Activated T-cell treated with anti-CD3 and anti-CD28 coated beads for 1 hour (primary cell): ENCODE results near the gene DNAJC11.
"Not testable (repeated sequence)": the region's sequence is repeated elsewhere in the genome, so short reads cannot be mapped to it uniquely, and the experiment has no call there.

Experiments used
- DNase-seq: peaks from one replicate; pipeline ENCODE4 v3.0.0-alpha.2; 2020; ENCODE audit warnings: low read depth

Gene DNAJC11

DNA sequence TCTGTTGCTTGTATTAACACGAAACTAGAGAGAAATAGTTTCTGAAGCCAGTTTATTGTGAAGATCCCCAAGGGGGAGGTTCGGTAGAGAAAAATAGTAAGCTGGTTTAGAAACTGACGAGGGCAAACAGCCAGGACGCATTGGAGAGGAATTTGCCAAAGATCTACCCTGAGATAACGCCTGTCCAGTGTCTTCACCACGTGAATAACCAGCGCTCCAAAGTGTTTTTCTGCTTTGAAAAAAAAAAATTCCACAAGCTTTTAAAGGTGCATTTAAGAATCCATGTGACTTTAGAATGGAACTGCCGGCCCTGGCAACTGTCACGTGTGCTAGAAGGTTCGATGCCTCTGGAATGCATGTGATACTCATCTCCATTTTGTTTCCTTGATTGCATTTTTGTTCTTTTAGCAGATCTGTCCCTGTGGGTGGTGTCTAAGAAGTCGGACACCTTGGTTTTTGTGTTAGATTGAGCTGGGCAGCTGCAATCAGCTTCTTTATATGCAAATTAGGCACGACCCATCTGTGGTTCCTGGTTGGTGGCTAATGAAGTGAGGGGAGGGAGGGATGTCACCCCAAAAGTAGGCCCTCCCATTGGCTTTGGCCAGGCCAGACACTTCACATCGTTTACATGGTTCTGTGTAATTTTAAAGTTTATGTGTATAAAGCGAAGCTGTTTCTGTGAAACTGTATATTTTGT is 78.2 kb downstream of the DNAJC11 start:
- DNase-seq: no peak

DNA sequence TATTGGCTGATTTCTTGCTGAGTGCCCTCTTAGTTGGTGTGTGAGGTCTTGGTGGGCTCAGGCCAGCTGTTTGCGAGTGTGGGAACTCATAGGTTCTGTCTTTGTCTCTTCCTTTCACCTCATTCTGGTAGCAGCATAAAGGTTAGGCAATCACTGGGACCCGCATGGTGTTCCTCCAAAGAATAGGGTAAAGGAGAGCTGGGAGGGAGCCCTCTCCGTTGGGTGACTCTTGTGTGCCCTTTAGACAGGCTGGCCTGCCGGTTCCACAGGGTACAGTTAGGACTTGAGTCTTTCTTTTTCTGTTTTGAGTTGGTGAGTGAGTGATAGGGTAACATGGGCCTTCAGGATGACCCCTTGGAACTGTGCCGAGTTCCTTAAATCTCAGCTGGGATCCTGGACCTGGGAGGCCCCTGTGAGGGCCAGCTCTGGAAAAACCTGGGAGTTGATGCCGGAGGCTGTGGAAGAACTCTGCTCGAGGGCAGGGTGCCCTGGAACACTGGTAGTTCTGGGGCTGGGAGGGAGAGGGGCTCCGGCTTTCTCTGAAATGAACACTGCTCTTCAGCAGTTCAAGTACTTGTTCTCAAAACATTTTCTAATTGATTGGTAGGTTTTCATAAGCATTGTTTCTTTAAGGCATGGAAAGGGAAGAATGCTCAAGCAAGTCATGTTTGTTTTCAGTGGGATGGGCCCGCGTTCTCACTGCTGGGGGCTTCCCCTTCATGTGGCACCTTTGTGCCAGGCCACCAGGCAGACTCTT is 79.0 kb downstream of the DNAJC11 start:
- no peak for DNase-seq

DNA sequence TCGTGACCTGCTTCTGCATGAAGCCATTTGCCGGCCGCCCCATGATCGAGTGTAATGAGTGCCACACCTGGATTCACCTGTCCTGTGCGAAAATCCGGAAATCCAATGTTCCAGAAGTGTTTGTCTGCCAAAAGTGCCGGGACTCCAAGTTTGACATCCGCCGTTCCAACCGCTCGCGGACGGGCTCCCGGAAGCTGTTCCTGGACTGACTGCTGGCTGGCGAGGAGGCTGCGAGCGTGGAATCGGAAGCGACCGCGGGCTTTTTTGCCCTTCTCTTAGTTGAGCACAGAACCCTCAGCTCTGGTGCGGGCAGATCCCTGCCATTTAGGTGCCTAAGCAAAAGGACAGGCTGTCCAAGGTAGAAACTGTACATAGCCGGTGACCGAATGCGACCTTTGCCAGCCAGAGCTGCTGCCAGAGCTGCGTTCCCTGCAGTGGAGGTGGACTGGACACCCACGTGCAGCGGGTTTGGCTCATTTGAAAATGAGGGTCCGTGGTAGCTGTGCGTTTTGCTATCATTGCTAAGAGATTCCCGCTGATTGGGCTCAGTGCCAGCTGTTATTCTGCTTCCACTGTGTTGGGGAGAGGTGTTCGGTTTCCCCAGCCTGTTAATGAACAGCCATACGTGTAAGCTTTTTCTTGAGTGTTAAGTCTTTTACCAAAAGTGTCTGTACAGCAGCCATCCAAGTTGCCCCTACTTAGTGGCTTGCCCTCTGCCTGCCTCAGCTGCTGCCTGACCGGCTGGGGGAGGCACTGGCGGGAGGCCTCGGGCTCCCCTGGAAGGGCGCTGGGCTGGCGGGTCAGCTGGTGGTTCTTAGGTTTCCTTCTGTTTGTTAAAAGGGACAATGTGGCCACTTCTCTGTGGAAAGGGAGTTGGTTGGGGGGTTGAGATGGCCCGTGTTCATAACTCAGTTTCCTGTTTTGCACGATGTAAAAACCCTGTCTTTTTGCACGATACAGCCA is 79.9 kb downstream of the DNAJC11 start:
- no peak for DNase-seq

DNA sequence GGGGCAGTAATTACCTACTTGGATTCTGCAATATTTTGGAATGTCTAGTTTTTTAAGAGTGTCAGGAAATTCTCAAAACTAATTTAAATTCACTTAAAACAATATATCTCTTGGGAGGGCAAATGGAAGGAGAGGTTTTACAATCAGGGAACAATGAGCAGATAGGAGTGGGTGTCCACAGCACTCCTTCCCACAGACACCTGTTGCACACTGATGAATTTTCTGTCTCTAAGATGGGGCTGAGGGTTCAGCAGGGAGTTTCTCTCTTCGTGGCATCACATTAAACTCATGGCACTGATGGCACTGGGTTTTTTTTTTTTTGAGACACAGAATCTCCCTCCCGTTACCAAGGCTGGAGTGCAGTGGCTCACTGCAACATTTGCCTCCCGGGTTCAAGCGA is 82.6 kb downstream of the DNAJC11 start:
- no peak for DNase-seq

DNA sequence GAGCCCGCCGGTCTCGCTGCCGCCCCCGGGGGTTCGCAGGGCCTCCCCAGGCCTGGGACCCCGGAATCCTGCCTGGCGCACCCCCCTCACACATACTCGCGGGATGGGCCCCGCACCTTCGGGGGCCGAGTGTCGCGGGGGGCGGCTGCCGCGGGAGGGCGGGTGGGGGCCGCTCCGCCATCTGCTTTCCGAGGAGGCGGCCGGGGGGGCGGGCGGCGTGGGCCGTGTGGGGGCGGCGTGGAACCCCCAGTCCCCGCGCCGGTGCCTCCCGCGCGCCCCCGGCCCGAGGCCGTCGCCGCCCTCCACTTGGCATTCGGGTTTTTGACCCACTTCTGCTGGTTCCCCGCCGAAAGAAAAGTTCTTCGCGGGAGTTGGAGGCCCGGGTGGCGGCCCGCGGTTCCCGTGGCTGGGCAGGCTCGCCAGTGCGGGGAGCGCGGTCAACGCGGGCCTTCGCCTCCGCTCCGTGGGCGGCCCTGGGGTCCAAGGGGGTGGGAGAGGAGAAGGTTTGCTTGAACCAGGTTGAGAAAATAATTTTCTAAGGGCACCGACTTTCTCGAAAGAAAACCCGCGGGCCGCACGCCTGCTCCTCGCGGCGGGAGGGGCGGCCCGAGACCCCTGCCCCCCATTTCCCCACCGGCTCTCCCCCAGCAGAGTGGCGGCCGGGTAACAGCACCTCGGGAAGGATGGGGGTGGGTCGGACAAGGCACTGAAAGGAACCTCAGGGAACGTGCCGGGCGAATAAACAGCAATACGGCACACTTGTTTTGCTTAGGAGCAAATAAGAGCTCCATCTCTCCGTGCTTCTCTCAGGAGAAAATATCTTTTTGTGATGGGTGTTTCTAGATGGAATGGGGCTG is 86.5 kb downstream of the DNAJC11 start:
- DNase-seq: no peak

DNA sequence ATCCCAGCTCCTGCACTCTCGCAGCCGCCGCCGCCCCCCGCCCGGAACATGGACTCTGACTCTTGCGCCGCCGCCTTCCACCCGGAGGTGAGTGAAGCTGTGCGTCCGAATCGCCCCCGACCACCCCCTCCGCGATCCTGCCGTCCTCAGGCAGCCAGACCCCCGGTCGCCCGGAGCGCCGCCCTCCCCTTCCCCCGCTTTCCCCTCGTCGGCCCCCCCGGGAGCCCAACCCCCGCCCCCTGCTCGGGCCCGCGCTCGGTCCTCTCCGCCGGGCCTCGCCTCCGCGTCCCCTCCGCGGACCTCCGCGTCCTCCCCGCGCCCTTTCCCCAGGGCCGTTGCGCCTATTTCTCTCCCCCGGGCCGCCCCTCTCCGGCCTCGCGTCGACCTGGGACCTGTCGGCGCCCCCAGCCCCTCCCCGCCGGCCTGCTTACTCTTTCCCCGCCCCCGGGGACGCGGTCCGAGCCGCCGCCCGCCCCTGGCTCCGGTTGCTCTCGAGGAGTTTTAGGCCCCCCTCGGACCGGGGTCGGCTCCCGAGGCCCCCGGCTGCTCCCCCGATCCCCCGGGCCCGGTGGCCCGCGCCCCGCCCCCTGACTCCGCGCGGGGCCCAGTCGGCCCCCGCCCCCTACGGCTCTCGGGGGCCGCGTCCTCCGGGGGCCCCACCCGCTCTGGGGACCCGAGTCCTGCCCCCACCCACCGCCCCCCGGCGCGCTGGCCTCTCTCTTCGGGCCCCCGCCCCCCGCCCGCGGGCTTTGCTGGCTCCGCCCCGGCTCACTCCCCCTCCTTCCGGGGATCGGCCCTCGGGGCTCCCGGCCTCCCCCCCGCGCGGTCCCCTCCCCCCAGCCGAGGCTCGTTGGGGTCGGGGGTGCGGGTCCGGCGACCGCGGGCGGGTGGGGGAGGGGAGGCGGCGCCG is 87.3 kb downstream of the DNAJC11 start:
- no peak for DNase-seq

DNA sequence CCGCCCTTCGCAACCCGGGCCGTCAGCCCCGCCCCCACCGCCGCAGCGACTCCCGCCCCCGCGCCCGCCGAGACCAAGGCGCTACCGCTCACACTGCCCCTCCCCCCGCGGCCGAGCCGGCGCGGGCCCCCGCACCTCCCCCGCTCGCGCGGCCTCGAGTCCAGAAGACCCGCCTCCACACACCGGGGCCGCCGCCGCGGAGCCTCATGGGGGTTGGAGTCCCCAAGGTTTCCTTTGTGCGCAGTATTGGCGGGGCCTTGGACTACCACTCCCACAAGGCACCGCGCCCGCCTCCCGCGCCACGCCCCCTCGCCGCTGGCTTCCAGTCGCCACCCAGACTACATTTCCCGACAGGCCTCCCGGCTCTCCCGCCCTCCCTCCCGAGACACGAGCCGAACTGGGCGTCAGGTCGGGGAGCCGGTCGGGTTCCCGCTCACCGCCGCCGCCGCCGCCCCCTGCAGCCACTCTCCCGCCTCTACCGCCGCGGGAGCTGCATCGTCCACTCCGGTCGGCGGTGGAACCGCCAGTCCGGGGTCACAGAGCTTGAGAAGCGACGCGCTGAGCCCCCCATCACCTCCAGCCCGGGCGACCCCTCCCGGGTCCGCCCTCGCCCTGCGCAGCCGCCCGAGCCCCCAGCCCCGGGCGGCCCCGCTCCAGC is 88.1 kb downstream of the DNAJC11 start, which contains the start of gene PHF13:
Gene PHF13, plus strand, starts transcription at position 371 of the 658 bp plus-strand sequence. CDS start 336 bp downstream, outside the sequence.
- DNase-seq: peak; percentile 99

DNA sequence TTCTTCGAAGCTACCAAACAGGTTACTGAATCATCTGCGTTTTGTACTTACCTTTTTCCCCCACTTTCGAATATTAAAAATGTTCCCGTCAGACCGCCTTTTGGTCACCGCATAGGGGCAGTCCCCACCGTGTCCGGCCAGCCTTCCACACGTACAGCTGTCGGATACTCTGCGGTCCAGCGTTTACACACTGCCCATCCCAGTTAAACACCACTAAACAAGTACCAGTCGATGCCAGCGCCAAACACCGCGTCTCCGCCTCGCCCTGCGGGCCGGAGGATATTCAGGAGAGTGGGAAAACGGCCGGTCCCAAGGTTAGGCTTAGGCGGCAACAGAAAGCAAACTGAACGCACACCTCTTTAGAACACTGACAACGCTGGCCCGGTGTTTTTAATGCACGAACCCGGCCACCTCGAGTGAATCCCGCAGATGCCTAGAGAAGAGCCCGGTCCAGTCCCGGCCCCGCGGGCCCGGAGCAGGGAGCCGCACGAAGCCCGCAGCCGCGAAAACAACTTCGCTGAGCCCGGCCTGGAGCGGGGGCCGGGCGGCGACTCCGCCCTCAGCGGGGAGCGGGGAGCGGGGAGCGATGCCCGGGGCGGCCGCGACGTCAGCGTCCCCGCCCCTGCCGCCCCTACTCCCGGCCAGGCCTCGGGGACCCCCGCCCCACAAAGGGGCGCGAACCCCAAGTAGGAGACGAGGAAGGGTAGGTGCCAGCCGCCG is 88.8 kb downstream of the DNAJC11 start:
- DNase-seq: no peak

DNA sequence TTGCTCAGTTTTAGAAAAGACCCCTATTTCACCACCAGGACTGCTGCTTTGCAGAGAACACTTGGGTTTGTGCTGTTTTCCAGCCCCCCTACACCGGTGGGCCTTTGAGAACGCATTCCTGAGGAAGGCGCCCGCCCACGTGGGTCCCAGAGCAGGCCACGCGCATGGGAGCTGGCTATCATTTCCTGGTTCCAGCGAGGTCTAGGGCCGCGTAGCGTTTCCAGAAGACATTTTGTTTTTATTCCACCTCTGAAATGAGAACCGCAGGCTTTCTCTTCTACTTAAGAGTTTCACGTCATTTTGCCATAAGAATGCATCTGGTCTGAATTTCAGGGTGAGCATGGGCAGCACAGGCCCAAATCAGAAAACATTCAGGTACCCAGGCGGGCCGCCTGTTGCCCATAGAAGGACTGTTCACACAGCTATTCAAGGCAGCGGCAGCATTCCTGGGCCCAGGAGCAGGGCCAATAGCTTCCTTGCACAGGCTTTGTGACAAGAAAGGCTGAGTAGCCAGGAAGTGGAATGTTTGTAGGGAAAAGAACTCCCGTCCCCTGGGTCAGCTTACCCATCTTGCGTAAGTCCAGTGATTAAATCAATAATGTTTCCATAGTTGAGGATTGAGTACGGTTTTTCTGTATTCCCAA is 97.6 kb downstream of the DNAJC11 start:
- DNase-seq: peak; percentile 19

DNA sequence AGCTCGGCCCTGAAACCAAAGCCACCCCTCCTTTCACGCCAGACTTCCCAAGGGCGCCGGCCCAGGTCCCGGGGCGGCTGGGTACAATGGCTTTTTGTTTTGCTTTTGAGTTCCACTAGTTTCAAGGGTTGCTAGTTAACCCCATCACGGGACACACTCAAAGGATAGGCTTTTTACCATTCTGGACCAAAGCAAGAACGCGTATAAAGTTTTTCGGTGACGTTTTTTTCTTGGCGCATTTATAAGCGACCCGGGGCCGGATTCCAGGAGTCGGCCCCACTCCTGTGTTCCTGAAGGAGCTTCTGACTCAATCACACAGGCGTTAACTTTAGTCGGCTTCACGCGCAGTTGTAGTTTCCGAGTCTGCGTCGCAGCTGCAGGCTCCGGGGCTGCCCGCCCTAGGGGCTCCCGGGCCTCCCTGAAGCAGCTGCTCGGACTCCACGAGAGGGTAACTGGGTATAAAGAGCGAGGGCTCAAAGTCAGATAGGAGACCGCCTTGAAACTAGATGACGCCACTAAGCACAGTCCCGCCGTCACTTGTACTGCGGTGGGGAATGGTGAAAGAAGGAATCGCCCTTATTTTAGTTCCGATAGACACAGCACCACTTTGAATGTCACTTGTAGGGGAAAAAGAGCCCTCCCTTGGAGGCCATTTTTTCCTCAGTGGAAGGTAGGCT is 98.2 kb downstream of the DNAJC11 start:
- peak; percentile 37 for DNase-seq

DNA sequence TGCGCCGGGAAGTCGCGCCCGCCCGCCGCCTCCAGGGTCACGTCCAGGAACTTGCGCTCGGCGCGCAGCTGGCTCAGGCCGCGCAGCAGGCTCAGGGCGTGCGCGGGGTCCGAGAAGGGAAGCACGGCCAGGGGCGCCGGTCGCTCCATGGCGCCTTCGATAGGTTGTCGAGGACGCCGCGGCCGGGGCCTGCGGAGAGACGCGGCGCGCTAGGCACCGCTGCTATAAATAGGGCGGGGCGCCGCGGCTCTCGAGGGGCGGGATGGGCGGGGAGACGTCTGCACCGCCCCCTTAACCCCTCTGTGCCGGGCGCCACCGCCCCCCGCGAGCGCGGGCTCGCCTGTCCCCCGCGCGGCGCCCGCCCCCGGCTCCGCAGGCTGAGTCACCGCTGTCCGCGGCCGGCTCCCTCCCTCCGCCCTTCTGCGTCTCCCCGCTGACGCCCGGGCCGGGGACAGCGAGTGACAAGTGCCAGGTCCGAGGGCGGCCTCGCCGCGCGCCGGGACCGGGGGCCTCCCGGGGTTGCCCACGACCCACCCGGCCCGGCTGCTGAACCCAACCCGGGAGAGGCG is 98.9 kb downstream of the DNAJC11 start, which contains the start of gene KLHL21:
Gene KLHL21, minus strand, starts transcription at position 201 of the 569 bp plus-strand sequence. Its CDS starts 52 bp downstream, at position 149.
- DNase-seq: peak; percentile 80

DNA sequence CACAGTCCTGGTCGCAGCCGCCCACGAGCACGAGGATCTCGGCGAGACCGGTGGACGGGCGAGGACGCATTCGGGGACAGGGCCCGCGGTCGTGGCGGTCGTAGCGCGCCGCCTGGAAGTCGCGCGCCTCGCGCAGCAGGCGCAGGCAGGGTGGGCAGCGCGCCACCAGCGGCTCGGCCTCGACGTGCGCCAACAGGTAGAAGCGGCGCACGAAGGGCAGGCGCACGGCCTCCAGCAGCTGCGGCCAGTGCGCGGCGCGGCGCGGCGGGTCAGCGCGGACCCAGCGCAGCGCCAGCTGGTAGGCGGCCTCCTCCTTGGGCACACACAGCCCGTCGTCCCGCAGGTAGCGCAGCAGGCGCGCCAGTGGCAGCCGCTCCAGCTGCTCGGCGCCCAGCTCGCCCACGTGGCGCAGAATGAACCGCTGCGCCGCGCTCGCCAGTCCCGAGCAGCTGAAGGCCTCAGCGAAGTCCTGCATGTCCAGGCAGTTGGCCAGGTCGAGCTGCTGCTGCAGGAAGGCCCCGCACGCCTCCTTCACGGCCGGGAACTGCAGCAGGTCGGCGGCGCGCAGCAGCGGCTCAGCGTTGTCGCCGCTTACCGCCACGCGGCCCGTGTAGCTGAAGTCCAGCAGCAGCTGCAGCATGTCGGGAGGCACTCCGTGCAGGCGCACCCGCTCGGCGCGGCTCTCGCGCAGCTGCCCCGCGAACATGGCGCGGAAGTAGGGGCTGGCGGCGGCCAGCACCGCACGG is 99.5 kb downstream of the DNAJC11 start:
- DNase-seq: no peak

DNA sequence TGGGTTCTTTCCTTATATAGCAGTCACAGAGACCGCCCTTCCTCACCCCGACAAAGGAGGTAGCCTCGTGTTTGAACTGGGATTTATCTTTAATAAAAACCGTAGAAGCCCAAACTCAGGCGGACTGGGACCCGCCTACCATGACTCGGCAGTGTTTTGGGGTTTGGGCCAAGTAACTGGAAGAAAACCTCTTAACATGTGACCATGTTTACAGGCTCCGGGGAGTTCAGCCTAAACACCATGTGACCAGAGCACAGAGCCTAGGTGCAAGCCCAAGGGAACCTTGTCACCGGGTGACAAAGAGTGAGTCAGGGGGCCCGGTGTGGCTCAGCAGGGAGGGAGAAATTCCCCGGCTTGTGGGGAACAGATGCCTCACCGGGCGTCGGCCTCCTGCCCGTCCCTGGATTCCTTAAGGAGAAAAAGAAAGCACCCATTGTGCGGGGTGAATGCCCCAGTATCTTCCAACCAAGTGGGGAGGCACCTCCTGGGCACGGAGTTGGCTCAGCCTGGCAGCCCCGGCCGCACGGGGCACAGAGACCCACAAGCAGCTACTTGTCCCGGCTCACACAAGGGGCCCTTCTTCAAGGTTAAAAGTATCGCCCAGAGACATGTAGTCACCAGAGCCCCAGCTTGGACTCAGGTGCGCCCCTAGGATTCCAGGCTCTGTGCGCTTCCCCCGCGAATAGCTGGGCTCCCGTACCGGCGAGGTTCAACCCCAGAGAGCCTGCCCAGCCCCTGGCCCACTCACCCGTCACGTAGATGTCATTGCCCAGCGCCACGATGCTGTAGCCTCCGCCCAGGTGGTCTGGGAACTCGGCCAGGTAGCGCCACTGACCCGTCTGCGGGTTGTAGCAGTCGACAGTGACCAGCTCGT is 100.3 kb downstream of the DNAJC11 start:
- peak; percentile 60 for DNase-seq

DNA sequence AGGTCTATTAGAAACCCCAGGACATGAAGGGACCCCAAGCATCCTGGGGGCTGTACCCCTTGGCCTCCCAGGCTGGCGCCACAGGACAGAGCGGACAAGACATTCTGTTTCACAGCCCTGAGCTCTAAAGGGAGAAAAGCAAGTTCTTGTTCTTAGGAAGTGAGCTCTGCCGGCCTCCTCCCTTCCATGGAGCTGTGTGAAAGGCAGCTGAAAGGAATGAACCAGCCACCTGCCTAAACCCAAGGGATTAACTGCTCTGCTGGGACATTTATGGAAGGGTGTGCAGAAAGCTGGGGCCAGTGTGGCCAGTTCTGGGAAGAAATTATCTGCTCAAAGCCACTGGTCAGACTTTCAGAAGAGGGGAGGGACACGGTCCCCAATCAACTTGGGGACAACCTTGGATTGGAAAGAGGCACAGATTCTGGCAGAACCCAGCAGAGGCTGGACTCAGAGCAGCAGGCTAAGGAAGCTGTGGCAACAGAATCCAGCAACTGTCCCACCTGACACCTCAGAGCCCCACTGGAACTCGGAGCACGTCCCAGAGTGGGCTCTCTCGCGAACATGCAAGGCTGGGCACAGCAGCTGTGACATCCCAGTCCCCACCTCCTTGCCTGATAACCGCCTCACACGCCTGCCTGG is 101.1 kb downstream of the DNAJC11 start:
- DNase-seq: no peak

DNA sequence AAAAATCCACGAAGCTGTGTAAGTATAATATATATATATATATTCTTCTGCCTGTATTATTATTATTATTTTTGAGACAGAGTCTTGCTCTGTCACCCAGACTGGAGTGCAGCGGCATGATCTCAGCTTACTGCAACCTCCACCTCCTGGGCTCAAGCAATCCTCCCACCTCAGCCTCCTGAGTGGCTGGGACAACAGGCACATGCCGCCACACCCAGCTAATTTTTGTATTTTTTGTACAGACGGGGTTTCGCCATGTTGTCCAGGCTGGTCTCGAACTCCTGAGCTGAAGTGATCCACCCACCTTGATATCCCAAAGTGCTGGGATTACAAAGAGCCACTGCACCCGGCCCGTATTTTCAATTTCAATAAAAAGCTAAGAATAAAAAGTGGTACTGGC is 101.6 kb downstream of the DNAJC11 start:
- DNase-seq: not testable (repeated sequence)
